ENCODE data around the gene JAG1. TPM values are rescaled to one million over a fixed set of nuclear protein-coding genes. Genes with fewer than 3 reads are reported as not detected.

The JAG1 gene
- total and polyA plus RNA-seq, 9 of the 15 experiments (the other 6 are each of a cell fraction or from before 2014, with no cell fraction given), result 0.04 to 0.40 (median 0.07) TPM

DNA sequence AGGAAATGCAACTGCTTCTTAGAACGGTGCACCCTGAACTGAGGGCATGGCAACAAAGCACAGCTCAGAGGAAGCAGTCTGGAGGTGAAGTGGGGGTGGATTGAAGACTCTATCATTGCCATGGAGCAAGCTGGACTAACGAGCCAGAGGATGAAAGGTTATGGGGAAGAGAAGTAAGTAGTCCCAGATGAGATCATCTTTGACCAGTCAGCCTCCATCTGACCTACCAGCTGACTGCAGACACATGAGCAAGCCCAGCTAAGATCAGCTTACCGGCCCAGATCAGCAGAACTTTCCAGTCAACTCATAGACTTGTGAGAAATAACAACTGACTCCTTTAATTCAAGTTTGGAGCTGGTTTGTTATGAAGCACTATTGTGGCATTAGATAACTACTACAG, 9.1 kb upstream of the JAG1 start:
- H3K4me3 ChIP-seq, result no peak overlapping the region
- no peaks in the 10 kb centered on the region for H3K4me1 ChIP-seq (replicated peaks in 1 of 2; ENCODE audit: control insufficient read depth in 2 of 2, insufficient read depth in 2 of 2, low read length in 2 of 2)
- H3K36me3 ChIP-seq (ENCODE audit: control insufficient read depth, insufficient read depth, low read length), result no peaks in the 10 kb centered on the region
- CTCF ChIA-PET (ENCODE audit: low intra/inter-chr PET ratio), result no interaction called here
- no peak for FAIRE-seq
- H4K20me1 ChIP-seq (replicated peaks; ENCODE audit: control insufficient read depth, insufficient read depth, low read length), result no peaks in the 10 kb centered on the region
- intact Hi-C loops (cut with micrococcal nuclease), result no loop called here
- 0% methylated on average over 3 of the region's 3 CpGs for WGBS (ENCODE audit: insufficient coverage, low coverage, missing lambda C conversion rate)
- no peak for DNase-seq (ENCODE audit: extremely low read depth in 1 of 4, low spot score in 3 of 4)
- no peak for ATAC-seq
- no peaks in the 10 kb centered on the region for H3K9me3 ChIP-seq (replicated peaks; ENCODE audit: control insufficient read depth, insufficient read depth, low read depth, low read length)
- no peak overlapping the region for H3K9ac ChIP-seq (ENCODE audit: insufficient read depth in 1 of 2, low read depth in 2 of 2, low read length in 2 of 2)
- no peaks in the 10 kb centered on the region; a peak in 1 of 5 replicates for H3K27me3 ChIP-seq (ENCODE audit: control insufficient read depth in 2 of 2, insufficient read depth in 2 of 2, low read length in 2 of 2)
- H3K4me2 ChIP-seq (ENCODE audit: insufficient read depth, low read length), result no peak overlapping the region
- TF ChIP-seq RB1 (IDR thresholded peaks at IDR 0.05; ENCODE audit: low read depth) (no peak), NCOA6 (IDR thresholded peaks at IDR 0.05) (no peak), SMAD4 (CRISPR knock-in tag; conservative IDR thresholded peaks at IDR 0.05) (no peak), CHCHD3 (CRISPR knock-in tag; IDR thresholded peaks at IDR 0.05) (no peak), FOS (IDR thresholded peaks at IDR 0.05; ENCODE audit: extremely low read depth, insufficient read length) (no peak), SMARCA4 (IDR thresholded peaks at IDR 0.05) (no peak), BACH1 (tag; IDR thresholded peaks at IDR 0.05) (no peak), HDGF (IDR thresholded peaks at IDR 0.05) (no peak), ZNF431 (CRISPR knock-in tag; IDR thresholded peaks at IDR 0.05) (no peak), ZNF232 (CRISPR knock-in tag; IDR thresholded peaks at IDR 0.05) (no peak), ZNF79 (CRISPR knock-in tag; IDR thresholded peaks at IDR 0.05; ENCODE audit: low read depth) (no peak)
- TF ChIP-seq, protein P1, sequence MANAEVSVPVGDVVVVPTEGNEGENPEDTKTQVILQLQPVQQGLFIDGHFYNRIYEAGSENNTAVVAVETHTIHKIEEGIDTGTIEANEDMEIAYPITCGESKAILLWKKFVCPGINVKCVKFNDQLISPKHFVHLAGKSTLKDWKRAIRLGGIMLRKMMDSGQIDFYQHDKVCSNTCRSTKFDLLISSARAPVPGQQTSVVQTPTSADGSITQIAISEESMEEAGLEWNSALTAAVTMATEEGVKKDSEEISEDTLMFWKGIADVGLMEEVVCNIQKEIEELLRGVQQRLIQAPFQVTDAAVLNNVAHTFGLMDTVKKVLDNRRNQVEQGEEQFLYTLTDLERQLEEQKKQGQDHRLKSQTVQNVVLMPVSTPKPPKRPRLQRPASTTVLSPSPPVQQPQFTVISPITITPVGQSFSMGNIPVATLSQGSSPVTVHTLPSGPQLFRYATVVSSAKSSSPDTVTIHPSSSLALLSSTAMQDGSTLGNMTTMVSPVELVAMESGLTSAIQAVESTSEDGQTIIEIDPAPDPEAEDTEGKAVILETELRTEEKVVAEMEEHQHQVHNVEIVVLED (CRISPR knock-in tag; IDR thresholded peaks at IDR 0.05), result no peak
- TF ChIP-seq, protein P2, sequence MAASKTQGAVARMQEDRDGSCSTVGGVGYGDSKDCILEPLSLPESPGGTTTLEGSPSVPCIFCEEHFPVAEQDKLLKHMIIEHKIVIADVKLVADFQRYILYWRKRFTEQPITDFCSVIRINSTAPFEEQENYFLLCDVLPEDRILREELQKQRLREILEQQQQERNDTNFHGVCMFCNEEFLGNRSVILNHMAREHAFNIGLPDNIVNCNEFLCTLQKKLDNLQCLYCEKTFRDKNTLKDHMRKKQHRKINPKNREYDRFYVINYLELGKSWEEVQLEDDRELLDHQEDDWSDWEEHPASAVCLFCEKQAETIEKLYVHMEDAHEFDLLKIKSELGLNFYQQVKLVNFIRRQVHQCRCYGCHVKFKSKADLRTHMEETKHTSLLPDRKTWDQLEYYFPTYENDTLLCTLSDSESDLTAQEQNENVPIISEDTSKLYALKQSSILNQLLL (CRISPR knock-in tag; IDR thresholded peaks at IDR 0.05; ENCODE audit: borderline replicate concordance), result no peak
- TF ChIP-seq, protein P3, sequence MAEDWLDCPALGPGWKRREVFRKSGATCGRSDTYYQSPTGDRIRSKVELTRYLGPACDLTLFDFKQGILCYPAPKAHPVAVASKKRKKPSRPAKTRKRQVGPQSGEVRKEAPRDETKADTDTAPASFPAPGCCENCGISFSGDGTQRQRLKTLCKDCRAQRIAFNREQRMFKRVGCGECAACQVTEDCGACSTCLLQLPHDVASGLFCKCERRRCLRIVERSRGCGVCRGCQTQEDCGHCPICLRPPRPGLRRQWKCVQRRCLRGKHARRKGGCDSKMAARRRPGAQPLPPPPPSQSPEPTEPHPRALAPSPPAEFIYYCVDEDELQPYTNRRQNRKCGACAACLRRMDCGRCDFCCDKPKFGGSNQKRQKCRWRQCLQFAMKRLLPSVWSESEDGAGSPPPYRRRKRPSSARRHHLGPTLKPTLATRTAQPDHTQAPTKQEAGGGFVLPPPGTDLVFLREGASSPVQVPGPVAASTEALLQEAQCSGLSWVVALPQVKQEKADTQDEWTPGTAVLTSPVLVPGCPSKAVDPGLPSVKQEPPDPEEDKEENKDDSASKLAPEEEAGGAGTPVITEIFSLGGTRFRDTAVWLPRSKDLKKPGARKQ (CRISPR knock-in tag; IDR thresholded peaks at IDR 0.05), result no peak
- no peak overlapping the region for H3K27ac ChIP-seq (ENCODE audit: extremely low read depth, low read depth, low read length)
- BruUV-seq (replicated peaks), result no TSS peak
- no peak overlapping the region for H2AFZ ChIP-seq (ENCODE audit: low read depth, low read length)
- POLR2A ChIA-PET, result no interaction called here
- H3K9me1 ChIP-seq (ENCODE audit: control insufficient read depth, insufficient read depth, low read length), result no peaks in the 10 kb centered on the region
- in situ Hi-C loops (cut with MboI), result no loop called here
- H3K79me2 ChIP-seq (ENCODE audit: control insufficient read depth, insufficient read depth, low read length), result no peaks in the 10 kb centered on the region

Measured in K562 (cell line).